ENCODE results near the gene RFX5.

GRCh38 chr1:151356696-151357095 lies 9.6 kb upstream of the RFX5 start:
- no peak for TF ChIP-seq BHLHE40 (IDR thresholded peaks at IDR 0.05; ENCODE audit: low read length)
- TF ChIP-seq, protein P1, sequence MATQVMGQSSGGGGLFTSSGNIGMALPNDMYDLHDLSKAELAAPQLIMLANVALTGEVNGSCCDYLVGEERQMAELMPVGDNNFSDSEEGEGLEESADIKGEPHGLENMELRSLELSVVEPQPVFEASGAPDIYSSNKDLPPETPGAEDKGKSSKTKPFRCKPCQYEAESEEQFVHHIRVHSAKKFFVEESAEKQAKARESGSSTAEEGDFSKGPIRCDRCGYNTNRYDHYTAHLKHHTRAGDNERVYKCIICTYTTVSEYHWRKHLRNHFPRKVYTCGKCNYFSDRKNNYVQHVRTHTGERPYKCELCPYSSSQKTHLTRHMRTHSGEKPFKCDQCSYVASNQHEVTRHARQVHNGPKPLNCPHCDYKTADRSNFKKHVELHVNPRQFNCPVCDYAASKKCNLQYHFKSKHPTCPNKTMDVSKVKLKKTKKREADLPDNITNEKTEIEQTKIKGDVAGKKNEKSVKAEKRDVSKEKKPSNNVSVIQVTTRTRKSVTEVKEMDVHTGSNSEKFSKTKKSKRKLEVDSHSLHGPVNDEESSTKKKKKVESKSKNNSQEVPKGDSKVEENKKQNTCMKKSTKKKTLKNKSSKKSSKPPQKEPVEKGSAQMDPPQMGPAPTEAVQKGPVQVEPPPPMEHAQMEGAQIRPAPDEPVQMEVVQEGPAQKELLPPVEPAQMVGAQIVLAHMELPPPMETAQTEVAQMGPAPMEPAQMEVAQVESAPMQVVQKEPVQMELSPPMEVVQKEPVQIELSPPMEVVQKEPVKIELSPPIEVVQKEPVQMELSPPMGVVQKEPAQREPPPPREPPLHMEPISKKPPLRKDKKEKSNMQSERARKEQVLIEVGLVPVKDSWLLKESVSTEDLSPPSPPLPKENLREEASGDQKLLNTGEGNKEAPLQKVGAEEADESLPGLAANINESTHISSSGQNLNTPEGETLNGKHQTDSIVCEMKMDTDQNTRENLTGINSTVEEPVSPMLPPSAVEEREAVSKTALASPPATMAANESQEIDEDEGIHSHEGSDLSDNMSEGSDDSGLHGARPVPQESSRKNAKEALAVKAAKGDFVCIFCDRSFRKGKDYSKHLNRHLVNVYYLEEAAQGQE (IDR thresholded peaks at IDR 0.05; ENCODE audit: borderline replicate concordance), result no peak
- TF ChIP-seq, protein P1 (CRISPR knock-in tag; IDR thresholded peaks at IDR 0.05; ENCODE audit: low read depth), result no peak
- TF ChIP-seq KDM1A (IDR thresholded peaks at IDR 0.05), result no peak
- no peak for TF ChIP-seq ARID2 (IDR thresholded peaks at IDR 0.05)
- no peak for TF ChIP-seq USF2 (CRISPR knock-in tag; IDR thresholded peaks at IDR 0.05)
- no peak for TF ChIP-seq POLR2A (conservative IDR thresholded peaks at IDR 0.05)
- TF ChIP-seq RAD21 (CRISPR knock-in tag; conservative IDR thresholded peaks at IDR 0.05 in 1 of 2, IDR thresholded peaks at IDR 0.05 in 1 of 2), result no peak
- TF ChIP-seq TAF1 (IDR thresholded peaks at IDR 0.05; ENCODE audit: control insufficient read depth, extremely low read depth, insufficient read depth, low read length, severe bottlenecking), result no peak
- TF ChIP-seq CEBPG (CRISPR knock-in tag; IDR thresholded peaks at IDR 0.05), result no peak; the same call in 1 of the 2 replicates
- TF ChIP-seq CEBPG (tag; conservative IDR thresholded peaks at IDR 0.05 in 1 of 2, IDR thresholded peaks at IDR 0.05 in 1 of 2), result no peak

Measured in K562 (cell line).